Activated CD4-positive, alpha-beta memory T cell treated with anti-CD3 and anti-CD28 coated beads, Interleukin-2, amount 10 ng/mL, durations not matched to agents 7 days and 5 days (primary cell): ENCODE data around the gene KIF13A. TPM values are rescaled to one million over a fixed set of nuclear protein-coding genes. Genes with fewer than 3 reads are reported as not detected.
"Not testable (repeated sequence)": the region's sequence is repeated elsewhere in the genome, so short reads cannot be mapped to it uniquely, and the experiment has no call there.

Source experiments
- CTCF ChIA-PET: fragments of 350-600 bp; sonication (Branson Sonifier 250); formaldehyde crosslinking; loops from one replicate; lab custom pipeline; 2021; ENCODE audit warnings: antibody characterized with exemption, inconsistent platforms; lab: Charles Lee
- POLR2A ChIA-PET: fragments of 350-600 bp; sonication (Branson Sonifier 250); formaldehyde crosslinking; loops from one replicate; lab custom pipeline; 2021; ENCODE audit warnings: antibody characterized with exemption; lab: Charles Lee
- DNase-seq: peaks from one replicate; pipeline ENCODE4 v3.0.0-alpha.2; 2020
- H3K27ac Mint-ChIP-seq: one replicate; pipeline ENCODE4 v1.8.0; 2021; ENCODE audit warnings: mild to moderate bottlenecking, mixed read lengths
- H3K27me3 Mint-ChIP-seq: one replicate; pipeline ENCODE4 v1.8.0; 2021; ENCODE audit warnings: mixed read lengths
- H3K36me3 Mint-ChIP-seq: one replicate; pipeline ENCODE4 v1.8.0; 2021; ENCODE audit warnings: low read depth, mixed read lengths
- H3K4me1 Mint-ChIP-seq: one replicate; pipeline ENCODE4 v1.8.0; 2021; ENCODE audit warnings: mixed read lengths
- H3K4me3 Mint-ChIP-seq: one replicate; pipeline ENCODE4 v1.8.0; 2021; ENCODE audit warnings: mild to moderate bottlenecking, mixed read lengths
- H3K9me3 Mint-ChIP-seq: one replicate; pipeline ENCODE4 v1.8.0; 2021; ENCODE audit warnings: mixed read lengths
- total RNA-seq, 2 experiments: library from RNA; stranded (reverse); gene quantifications; one replicate each; pipeline ENCODE4 v1.2.3, GENCODE V29; 2021

KIF13A gene
- total RNA-seq, 2 experiments from 2014 or later = not detected

DNA sequence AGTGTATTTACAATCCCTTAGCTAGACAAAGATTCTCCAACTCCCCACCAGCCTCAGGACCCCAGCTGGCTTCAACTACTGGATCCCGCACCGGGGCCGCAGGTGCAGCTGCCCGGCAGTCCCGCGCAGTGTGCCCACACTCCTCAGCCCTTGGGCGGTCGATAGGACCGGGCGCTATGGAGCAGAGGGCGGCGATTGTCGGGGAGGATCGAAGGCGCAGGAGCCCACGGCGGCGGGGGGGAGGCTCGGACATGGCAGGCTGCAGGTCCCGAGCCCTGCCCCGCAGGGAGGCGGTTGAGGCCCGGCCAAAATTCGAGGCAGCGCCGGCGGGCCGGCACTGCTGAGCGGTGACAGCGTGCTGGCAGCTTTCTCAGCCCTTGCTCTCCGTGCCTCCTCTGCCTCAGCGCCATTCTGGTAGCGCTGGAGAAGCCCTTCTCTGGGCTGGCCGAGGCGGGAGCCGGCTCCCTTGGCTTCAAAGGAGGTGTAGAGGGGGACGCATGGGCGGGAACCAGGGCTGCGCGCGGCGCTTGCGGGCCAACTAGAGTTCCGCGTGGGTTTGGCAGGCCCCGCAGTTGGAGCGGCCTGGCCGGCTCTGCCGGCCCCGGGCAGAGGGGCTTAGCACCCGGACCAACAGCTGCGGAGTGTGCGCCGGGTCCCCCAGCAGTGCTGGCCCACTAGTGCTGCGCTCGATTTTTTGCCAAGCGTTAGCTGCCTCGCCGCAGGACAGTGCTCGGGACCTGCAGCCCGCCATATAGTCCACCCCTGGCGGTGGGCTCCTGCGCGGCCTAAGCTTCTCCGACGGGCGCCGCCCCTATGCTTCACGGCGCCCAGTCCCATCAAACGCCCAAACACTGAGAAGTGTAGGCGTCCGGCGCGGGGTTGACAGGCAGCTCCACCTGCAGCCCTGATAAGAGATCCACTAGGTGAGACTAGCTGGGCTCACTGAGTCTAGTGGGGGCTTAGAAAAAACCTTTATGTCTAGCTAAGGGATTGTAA, 32.4 kb upstream of the KIF13A start:
- Mint-ChIP-seq H3K4me3 (no peak overlapping the region), H3K27ac (no peak overlapping the region), H3K4me1 (no peaks in the 10 kb centered on the region), H3K36me3 (no peaks in the 10 kb centered on the region), H3K9me3 (peaks cover 3% of the 10 kb centered on the region), H3K27me3 (peaks cover 2% of the 10 kb centered on the region)
- DNase-seq = no peak
- CTCF ChIA-PET = interaction anchor here (0.6 kb wide), 1 partner anchor 1412 kb away, joined by 4 read pairs; no protein-coding TSS in a partner anchor
- POLR2A ChIA-PET = no interaction called here

DNA sequence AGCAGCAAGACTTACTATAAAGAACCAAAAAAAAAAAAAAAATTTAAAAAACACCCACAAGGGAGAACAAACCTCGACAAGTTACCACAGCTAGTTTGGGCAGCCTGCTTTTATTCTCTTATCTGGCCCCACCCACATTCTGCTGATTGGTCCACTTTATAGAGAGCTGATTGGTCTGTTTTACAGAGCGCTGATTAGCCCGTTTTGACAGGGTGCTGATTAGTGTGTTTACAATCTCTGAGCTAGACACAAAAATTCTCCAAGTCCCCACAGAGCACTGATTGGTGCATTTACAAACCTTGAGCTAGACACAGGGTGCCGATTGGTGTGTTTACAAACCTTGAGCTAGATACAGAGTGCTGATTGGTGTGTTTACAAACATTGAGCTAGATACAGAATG, 31.7 kb upstream of the KIF13A start:
- H3K27me3 Mint-ChIP-seq, POLR2A ChIA-PET, DNase-seq, H3K4me1 Mint-ChIP-seq, H3K4me3 Mint-ChIP-seq, H3K27ac Mint-ChIP-seq, H3K36me3 Mint-ChIP-seq, H3K9me3 Mint-ChIP-seq: not testable (repeated sequence)
- CTCF ChIA-PET = interaction anchor here (0.6 to 0.7 kb wide), 2 partner anchors 51 to 1413 kb away, joined by 3 to 4 read pairs; no protein-coding TSS in a partner anchor

DNA sequence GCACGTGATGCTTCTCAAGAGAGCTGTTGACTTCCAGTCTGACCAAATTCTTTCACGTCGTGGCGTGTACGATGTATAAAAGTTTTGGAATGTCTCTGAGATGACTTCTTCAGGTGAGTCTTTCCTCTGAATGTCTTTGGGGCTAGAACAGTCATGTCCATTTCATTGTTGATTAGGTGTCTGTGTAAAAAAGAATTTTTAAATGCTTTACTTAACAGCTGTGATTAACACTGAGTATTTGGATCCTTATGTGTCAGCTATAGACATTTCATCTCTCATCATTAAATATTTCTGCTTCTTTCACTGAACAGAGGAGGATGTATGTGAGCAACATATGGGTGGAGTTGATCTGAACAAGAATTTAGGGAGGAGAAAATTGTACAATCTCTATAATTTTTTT, 29.3 kb upstream of the KIF13A start:
- ChIA-PET POLR2A (no interaction called here), CTCF (no interaction called here)
- Mint-ChIP-seq H3K27me3 (peaks cover 2% of the 10 kb centered on the region), H3K9me3 (peaks cover 3% of the 10 kb centered on the region), H3K4me3 (no peak overlapping the region), H3K36me3 (no peaks in the 10 kb centered on the region), H3K27ac (no peak overlapping the region), H3K4me1 (no peaks in the 10 kb centered on the region)
- DNase-seq = no peak

DNA sequence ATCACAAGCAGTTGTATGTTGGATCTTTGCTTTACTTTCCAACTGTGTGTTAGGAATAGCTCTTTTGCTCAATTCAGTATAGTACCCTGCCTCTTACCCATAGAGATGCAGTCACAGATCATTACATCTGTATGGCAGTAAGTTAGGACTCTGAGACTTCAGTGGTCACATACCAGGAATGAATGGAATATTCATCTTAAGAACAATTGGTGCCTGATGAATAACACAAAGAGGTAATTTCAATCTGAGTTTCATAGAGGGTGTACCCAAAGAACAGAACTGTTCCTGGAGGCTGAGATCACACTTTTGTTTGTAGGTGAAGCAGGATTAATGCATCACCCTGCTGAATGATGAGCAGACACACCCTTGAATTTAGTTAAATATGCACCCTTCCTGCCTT, 28.7 kb upstream of the KIF13A start:
- no peak for DNase-seq
- no peaks in the 10 kb centered on the region for H3K36me3 Mint-ChIP-seq
- no peak overlapping the region for H3K27ac Mint-ChIP-seq
- CTCF ChIA-PET = interaction anchor here (0.6 kb wide), 1 partner anchor 484 kb away, joined by 4 read pairs; no protein-coding TSS in a partner anchor
- POLR2A ChIA-PET = no interaction called here
- no peak overlapping the region for H3K4me3 Mint-ChIP-seq
- H3K4me1 Mint-ChIP-seq = no peaks in the 10 kb centered on the region
- H3K9me3 Mint-ChIP-seq = peaks cover 3% of the 10 kb centered on the region
- peaks cover 2% of the 10 kb centered on the region for H3K27me3 Mint-ChIP-seq

DNA sequence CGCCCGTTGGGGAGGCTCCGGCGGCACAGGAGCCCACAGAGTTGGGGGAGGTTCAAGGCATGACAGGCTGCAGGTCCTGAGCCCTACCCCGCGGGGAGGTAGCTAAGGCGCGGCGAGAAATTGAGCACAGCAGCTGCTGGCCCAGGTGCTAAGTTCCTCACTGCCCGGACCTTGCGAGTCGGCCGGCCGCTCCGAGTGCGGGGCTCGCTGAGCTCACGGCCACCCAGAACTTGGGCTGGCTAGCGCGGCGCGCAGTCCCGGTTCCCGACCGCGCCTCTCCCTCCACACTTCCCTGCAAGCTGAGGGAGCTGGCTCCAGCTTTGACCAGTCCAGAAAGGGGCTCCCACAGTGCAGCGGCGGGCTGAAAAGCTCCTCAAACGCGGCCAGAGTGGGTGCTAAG, 23.9 kb upstream of the KIF13A start:
- no peaks in the 10 kb centered on the region for H3K36me3 Mint-ChIP-seq
- CTCF ChIA-PET = no interaction called here
- peaks cover 2% of the 10 kb centered on the region for H3K9me3 Mint-ChIP-seq
- H3K4me3 Mint-ChIP-seq = no peak overlapping the region
- POLR2A ChIA-PET = no interaction called here
- DNase-seq = no peak
- H3K27me3 Mint-ChIP-seq = peaks cover 2% of the 10 kb centered on the region
- H3K27ac Mint-ChIP-seq = no peak overlapping the region
- H3K4me1 Mint-ChIP-seq = no peaks in the 10 kb centered on the region

DNA sequence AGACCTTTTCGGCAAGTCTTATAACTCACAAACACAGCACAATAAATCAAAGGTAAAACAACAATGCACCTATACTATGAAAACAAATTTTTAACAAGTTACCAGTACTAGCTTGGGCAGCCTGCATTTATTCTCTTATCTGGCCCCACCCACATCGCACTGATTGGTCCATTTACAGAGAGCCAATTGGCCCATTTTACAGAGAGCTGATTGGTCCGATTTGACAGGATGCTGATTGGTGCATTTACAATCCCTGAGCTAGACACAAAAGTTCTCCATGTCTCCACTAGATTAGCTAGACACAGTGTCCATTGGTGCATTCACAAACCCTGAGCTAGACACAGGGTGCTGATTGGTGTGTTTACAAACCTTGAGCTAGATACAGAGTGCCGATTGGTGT, 23.1 kb upstream of the KIF13A start:
- H3K36me3 Mint-ChIP-seq, H3K9me3 Mint-ChIP-seq, H3K4me1 Mint-ChIP-seq, H3K4me3 Mint-ChIP-seq, H3K27ac Mint-ChIP-seq, DNase-seq, CTCF ChIA-PET, H3K27me3 Mint-ChIP-seq, POLR2A ChIA-PET: not testable (repeated sequence)

DNA sequence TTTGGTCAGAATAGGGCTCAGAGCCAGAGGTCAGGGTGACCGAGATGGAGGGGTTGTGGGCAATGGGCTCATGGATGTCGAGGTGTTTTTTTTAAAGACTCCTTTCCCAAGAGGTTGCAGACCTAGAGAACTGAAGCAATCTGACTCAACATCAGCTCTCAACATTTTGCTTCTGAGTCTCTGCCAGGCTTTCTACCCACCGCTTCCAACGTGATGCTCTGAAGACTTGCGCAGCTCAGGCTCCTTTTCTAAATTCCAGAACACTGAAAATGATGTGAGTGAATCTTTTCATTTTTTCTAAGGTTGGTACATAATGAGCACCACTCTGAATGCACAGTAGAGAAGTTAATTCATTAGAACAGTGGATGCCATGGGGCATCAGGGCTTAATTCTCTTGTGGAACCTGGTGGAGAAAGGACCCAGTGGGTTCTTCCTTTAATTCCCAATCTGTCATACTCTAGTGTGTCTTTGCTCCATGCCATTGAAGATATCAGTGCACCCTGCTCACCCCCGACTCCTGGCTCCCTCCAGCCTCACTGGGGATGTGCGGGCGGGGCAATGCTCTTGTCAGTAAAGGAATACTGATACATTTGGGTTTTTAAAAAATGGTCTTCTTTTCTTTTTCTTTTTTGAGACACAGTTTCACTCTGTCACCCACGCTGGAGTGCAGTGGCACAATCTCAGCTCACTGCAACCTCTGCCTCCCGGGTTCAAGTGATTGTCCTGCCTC, 17.0 kb upstream of the KIF13A start:
- Mint-ChIP-seq H3K27ac (no peak overlapping the region), H3K9me3 (no peaks in the 10 kb centered on the region), H3K27me3 (peaks cover 4% of the 10 kb centered on the region), H3K4me1 (no peaks in the 10 kb centered on the region), H3K36me3 (no peaks in the 10 kb centered on the region), H3K4me3 (no peak overlapping the region)
- no peak for DNase-seq
- CTCF ChIA-PET = interaction anchor here (0.7 kb wide), 1 partner anchor 988 kb away, joined by 4 read pairs; no protein-coding TSS in a partner anchor
- POLR2A ChIA-PET = interaction anchor here (0.6 kb wide), 1 partner anchor 235 kb away, joined by 3 read pairs; no protein-coding TSS in a partner anchor

DNA sequence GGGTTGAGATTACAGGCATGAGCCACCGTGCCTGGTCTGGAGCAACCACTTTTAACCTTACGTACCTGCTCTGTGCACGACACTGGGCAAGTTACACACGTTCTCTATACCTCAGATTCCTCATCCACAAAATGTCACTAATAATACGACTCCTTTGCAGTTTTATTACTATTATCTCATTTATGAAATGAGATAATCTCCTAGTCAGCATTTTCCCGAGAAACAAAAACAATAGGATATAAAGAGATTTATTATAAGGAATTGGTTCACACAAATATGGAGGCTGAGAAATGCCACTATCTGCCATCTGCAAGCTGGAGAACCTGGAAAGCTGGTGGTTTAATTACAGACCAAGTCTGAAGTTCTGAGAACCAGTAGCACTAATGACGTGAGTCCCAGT, 12.0 kb upstream of the KIF13A start:
- H3K4me3 Mint-ChIP-seq = no peak overlapping the region
- no peak overlapping the region for H3K27ac Mint-ChIP-seq
- DNase-seq = no peak
- peaks cover 14% of the 10 kb centered on the region for H3K27me3 Mint-ChIP-seq
- no peaks in the 10 kb centered on the region for H3K9me3 Mint-ChIP-seq
- ChIA-PET CTCF (no interaction called here), POLR2A (no interaction called here)
- no peaks in the 10 kb centered on the region for H3K36me3 Mint-ChIP-seq
- H3K4me1 Mint-ChIP-seq = no peaks in the 10 kb centered on the region

DNA sequence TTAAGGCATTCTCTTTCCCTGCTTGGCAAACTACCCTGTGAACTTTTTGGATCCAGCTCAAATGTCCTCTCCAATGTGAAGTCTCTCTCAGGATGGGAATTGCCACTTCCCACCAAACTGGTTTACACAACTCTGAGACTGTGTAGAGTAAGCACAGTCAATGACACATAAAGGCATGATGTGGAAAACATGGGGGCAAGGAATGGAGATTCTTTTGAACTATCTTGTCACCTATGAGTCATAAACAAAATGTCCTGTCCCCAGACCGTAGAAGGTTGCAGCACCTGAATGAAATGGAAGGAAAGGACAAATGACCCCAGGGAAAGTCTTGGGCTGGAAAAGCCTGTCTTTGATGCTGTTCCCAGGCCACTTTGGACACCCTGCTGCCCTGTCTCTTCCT, 11.0 kb upstream of the KIF13A start:
- POLR2A ChIA-PET = no interaction called here
- DNase-seq = no peak

DNA sequence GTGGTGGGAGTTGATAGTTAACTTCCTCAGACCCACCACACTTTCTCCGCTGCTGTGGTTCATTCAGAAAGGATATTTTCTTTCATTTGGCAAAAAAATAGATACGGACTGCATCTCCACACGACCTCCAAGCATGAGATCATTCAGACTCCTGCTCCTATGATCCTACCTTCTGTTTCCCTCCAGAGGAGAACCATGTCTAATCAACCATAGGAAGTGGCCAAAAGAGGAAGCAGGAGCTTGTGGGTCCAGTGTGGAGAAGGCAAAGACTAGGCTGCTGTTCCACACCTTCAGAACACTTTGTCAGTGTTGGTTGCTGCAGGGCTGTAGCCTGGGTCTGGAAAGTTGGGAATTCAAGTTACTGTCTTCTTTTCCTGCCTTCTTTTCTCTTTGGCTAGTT, 10.6 kb upstream of the KIF13A start:
- peaks cover 2% of the 10 kb centered on the region for H3K4me1 Mint-ChIP-seq
- ChIA-PET CTCF (no interaction called here), POLR2A (no interaction called here)
- H3K27ac Mint-ChIP-seq = no peak overlapping the region
- DNase-seq = no peak
- no peaks in the 10 kb centered on the region for H3K36me3 Mint-ChIP-seq
- peaks cover 14% of the 10 kb centered on the region for H3K27me3 Mint-ChIP-seq
- no peak overlapping the region for H3K4me3 Mint-ChIP-seq
- no peaks in the 10 kb centered on the region for H3K9me3 Mint-ChIP-seq

More for the DNA sequence above, 11.0 kb upstream of the KIF13A start:
- Mint-ChIP-seq H3K9me3 (no peaks in the 10 kb centered on the region), H3K4me3 (no peak overlapping the region), H3K4me1 (no peaks in the 10 kb centered on the region), H3K36me3 (no peaks in the 10 kb centered on the region), H3K27me3 (peaks cover 14% of the 10 kb centered on the region), H3K27ac (no peak overlapping the region)
- CTCF ChIA-PET = no interaction called here

DNA sequence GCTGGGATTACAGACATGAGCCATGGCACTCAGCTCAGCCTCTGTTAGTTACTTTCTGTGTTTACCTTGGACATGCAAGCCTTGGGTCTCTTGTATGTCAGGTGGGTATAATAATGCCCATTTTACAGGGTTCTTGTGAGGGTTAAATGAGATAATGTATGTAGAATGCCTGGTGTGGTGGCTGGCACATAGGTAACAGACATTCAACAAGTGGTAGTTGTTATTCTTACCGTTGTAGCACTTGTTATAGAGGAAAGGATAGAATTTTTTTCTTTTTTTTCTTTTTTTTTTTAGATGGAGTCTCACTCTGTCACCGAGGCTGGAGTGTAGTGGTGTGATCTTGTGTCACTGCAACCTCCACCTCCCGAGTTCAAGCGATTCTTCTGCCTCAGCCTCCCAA, 8.0 kb upstream of the KIF13A start:
- Mint-ChIP-seq H3K27ac (no peak overlapping the region), H3K4me1 (peaks cover 3% of the 10 kb centered on the region), H3K4me3 (no peak overlapping the region), H3K36me3 (no peaks in the 10 kb centered on the region), H3K27me3 (peaks cover 17% of the 10 kb centered on the region), H3K9me3 (no peaks in the 10 kb centered on the region)
- CTCF ChIA-PET = no interaction called here
- DNase-seq = no peak
- POLR2A ChIA-PET = no interaction called here

DNA sequence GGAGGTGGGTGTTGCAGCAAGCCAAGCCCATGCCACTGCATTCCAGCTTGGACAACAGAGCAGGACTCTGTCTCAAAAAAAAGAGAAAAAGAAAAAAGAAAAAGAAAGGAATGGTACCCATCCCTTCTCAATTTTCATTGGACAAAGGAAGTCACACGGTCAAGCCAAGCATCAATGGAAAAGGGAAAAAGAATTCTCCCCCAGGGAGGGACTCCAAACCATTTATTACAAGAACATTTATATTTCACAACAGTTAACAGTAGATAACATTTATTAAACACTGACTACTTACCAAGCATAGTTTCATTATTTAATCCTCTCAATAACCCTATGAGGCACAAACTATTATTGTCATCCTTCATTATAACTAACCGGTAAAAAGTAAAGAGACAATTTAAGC, 6.6 kb upstream of the KIF13A start:
- no peak overlapping the region for H3K4me3 Mint-ChIP-seq
- H3K27ac Mint-ChIP-seq = no peak overlapping the region
- CTCF ChIA-PET = no interaction called here
- peaks cover 24% of the 10 kb centered on the region for H3K27me3 Mint-ChIP-seq
- H3K9me3 Mint-ChIP-seq = no peaks in the 10 kb centered on the region
- DNase-seq = no peak
- no peaks in the 10 kb centered on the region for H3K36me3 Mint-ChIP-seq
- POLR2A ChIA-PET = no interaction called here
- peaks cover 3% of the 10 kb centered on the region for H3K4me1 Mint-ChIP-seq

DNA sequence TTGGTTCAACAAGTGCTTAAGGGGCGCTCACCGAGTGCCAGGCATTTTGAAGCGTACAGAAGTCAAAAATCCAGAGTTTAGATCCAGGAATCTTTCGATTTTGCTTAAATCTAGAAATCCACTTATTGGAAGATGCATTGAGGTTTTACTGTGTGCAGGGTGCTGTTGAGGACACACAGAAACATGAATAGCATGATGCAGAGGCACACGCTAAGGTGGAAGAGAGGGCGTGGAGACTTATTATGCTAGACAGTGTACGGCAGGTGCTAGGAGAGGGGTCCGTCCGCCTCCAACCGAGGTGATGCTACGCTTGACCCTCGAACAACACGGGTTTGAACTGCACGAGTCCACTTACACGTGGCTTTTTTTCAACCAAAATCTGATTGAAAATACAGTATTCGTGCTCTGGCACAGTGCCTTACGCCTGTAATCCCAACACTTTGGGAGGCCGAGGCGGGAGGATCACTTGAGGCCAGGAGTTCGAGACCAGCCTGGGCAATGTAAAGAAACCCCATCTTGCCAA, 1.0 kb upstream of the KIF13A start:
- Mint-ChIP-seq H3K27ac (no peak overlapping the region), H3K4me3 (peak overlapping the region; percentile 74), H3K9me3 (no peaks in the 10 kb centered on the region), H3K27me3 (peaks cover 56% of the 10 kb centered on the region), H3K36me3 (no peaks in the 10 kb centered on the region), H3K4me1 (peaks cover 12% of the 10 kb centered on the region)
- CTCF ChIA-PET = no interaction called here
- DNase-seq = no peak
- POLR2A ChIA-PET = no interaction called here
